ENCODE measurements around the gene GPSM1.

GPSM1 gene

DNA sequence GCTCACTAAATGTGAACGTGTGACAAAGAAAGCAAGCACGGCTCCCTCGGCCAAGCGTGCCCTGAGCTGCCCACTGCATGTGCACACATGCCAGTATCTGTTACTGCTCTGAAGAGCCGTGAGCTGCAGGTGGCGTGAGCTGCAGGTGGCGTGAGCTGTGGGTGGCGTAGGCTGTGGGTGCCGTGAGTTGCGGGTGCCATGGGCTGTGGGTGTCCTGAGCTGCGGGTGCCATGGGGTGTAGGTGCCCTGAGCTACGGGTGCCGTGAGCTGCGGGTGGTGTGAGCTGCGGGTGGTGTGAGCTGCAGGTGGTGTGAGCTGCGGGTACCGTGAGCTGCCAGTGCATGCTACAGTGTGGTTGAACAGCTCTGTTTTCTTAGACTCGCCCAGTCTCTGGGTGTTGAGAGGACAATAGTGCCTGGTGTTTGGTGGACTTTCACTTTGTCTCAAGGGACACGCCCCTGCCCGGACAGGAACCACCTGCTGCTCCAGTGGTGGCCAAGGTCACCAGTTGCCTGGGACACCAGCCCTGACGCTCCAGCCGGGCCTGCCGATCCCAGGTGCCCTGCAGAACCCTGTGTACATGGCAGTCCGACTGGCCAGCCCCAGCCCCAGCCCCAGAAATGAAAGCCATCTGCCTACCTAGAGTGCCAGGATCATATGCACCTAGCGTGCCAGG lies 30.2 kb upstream of the GPSM1 start:
- no peak overlapping the region for H3K4me3 ChIP-seq (ENCODE audit: low read depth, low read length)
- H3K36me3 ChIP-seq = no peaks in the 10 kb centered on the region
- no peaks in the 10 kb centered on the region for H3K27me3 ChIP-seq (ENCODE audit: insufficient read depth, low read depth, severe bottlenecking)
- peaks cover 6% of the 10 kb centered on the region for H3K9me3 ChIP-seq (ENCODE audit: severe bottlenecking)
- no peak overlapping the region for H3K27ac ChIP-seq
- TF ChIP-seq, protein P1, sequence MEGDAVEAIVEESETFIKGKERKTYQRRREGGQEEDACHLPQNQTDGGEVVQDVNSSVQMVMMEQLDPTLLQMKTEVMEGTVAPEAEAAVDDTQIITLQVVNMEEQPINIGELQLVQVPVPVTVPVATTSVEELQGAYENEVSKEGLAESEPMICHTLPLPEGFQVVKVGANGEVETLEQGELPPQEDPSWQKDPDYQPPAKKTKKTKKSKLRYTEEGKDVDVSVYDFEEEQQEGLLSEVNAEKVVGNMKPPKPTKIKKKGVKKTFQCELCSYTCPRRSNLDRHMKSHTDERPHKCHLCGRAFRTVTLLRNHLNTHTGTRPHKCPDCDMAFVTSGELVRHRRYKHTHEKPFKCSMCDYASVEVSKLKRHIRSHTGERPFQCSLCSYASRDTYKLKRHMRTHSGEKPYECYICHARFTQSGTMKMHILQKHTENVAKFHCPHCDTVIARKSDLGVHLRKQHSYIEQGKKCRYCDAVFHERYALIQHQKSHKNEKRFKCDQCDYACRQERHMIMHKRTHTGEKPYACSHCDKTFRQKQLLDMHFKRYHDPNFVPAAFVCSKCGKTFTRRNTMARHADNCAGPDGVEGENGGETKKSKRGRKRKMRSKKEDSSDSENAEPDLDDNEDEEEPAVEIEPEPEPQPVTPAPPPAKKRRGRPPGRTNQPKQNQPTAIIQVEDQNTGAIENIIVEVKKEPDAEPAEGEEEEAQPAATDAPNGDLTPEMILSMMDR (IDR thresholded peaks at IDR 0.05; ENCODE audit: low read depth, low read length) = no peak
- no peak for DNase-seq

DNA sequence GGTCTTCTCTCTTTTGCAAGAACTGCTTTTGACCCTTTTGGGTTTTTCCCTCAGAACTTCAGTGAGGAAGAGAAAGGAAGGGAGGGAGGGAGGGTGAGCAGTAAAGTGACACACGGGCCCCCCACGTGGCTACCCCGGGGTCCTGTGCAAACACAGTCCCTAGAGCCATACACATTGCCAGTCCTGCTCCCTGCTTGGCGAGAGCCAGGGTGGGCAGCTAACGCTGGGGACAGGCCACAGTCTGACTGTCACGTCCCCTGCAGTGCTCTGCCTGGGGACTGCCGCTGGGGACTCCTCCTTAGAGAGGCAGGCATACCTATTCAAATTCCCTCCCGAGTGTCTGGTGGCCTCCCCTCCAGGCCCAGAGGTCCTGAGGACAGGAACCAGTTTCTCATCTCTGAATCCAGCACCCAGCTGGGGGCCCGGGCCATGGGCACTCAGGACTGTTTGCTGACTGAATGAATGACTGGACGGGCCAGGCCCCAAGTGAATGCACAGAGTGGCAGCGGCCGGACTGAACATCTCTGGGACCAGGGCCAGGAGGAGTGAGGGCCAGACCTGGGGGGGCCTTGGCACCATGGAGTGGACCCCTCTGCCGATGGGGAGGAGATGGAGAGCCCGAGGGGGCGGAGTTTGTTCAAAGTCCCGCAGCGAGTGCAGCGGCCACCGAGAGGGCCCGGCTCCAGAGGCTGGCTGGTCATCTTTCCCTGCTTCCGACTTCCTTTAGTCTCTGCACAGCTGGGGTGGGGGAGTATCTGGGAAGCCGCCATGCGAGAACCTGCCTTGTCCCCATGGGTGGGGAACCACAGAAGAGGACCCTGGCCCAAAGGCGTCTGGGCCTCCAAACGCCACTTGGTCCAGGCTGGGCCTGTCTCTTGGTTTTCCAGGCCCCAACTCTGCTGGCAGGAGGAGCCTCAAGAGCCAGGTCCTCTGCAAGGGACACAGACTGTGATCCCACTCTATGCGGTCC lies 29.3 kb upstream of the GPSM1 start:
- no peaks in the 10 kb centered on the region for H3K36me3 ChIP-seq
- peaks cover 6% of the 10 kb centered on the region for H3K9me3 ChIP-seq (ENCODE audit: severe bottlenecking)
- H3K27me3 ChIP-seq (ENCODE audit: insufficient read depth, low read depth, severe bottlenecking) = no peaks in the 10 kb centered on the region
- H3K4me3 ChIP-seq (ENCODE audit: low read depth, low read length) = no peak overlapping the region
- no peak for DNase-seq
- no peak overlapping the region for H3K27ac ChIP-seq
- TF ChIP-seq, protein P1 (IDR thresholded peaks at IDR 0.05; ENCODE audit: low read depth, low read length) = no peak

DNA sequence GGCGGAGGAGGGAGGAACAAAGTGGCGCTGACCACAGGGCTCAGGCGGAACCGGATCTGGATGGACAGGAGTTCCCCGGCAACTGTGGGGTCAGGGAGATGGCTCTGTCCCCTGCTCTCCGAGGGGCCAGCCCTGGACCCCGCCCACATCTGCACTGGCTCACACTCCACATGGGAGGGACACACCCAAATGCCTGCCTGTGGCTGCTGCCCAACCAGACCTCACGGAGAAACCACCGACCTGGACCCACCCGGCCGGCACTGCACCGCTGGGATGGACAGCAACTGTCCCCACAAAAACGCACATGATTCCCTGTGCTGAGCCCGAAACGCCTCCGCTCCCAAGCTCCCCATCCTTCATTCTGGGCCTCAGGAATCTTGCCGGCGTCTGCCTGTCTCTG lies 28.2 kb upstream of the GPSM1 start:
- no peaks in the 10 kb centered on the region for H3K27me3 ChIP-seq (ENCODE audit: insufficient read depth, low read depth, severe bottlenecking)
- no peak overlapping the region for H3K27ac ChIP-seq
- no peaks in the 10 kb centered on the region for H3K36me3 ChIP-seq
- TF ChIP-seq, protein P1 (IDR thresholded peaks at IDR 0.05; ENCODE audit: low read depth, low read length) = no peak
- no peaks in the 10 kb centered on the region for H3K9me3 ChIP-seq (ENCODE audit: severe bottlenecking)
- H3K4me3 ChIP-seq (ENCODE audit: low read depth, low read length) = no peak overlapping the region
- no peak for DNase-seq

DNA sequence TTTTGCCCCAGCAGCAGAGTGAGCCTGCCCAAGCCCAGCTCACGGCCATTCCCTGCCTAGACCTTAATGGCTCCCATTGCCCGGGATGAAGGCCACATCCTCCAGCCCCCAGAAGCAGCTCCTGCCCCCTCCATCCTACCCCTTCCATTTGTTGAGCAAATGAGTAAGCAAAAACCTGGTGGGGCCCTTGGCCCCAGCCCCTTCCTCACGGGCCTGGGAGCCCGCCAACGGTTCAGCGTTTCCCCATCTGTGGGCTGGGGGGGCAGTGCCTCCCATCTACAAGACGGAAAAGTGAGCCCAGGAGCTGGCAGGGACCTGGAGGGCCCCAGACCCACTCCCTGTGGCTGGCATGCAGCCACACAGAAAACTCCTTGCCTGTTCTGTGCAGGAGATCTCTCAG lies 27.8 kb upstream of the GPSM1 start:
- Histone ChIP-seq H3K27me3 (ENCODE audit: insufficient read depth, low read depth, severe bottlenecking) (no peaks in the 10 kb centered on the region), H3K9me3 (ENCODE audit: severe bottlenecking) (no peaks in the 10 kb centered on the region), H3K36me3 (no peaks in the 10 kb centered on the region), H3K4me3 (ENCODE audit: low read depth, low read length) (no peak overlapping the region), H3K27ac (no peak overlapping the region)
- TF ChIP-seq, protein P1 (IDR thresholded peaks at IDR 0.05; ENCODE audit: low read depth, low read length) = no peak
- DNase-seq = no peak

DNA sequence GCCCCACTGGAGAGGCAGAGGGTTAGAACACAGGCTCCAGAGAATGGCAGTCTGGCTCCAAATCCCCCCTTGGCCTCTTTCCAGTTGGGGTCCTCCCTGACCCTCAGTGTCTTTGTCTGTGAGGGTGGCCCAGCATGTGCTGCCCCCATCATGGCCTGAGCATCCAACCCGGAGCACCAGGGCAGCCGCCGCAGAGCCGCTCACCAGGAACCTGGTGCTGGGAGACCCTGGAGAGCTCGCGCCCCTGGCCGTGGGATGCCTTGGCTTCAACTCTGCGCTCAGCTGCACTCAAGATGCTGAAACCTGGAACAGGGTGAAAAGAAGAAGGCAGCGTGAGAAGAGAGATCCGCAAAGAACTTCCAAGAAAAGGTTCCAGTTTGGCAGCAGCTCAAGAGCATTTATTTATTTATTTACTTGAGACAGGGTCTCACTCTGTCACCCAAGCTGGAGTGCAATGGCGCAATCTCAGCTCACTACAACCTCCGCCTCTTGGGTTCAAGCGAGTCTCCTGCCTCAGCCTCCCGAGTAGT lies 27.3 kb upstream of the GPSM1 start:
- H3K4me3 ChIP-seq (ENCODE audit: low read depth, low read length) = no peak overlapping the region
- TF ChIP-seq, protein P1 (IDR thresholded peaks at IDR 0.05; ENCODE audit: low read depth, low read length) = no peak
- no peak overlapping the region for H3K27ac ChIP-seq
- H3K36me3 ChIP-seq = no peaks in the 10 kb centered on the region
- no peak for DNase-seq
- no peaks in the 10 kb centered on the region for H3K9me3 ChIP-seq (ENCODE audit: severe bottlenecking)
- no peaks in the 10 kb centered on the region for H3K27me3 ChIP-seq (ENCODE audit: insufficient read depth, low read depth, severe bottlenecking)

Data from WERI-Rb-1 (cell line).